ENCODE data around the gene USP31.

Gene USP31

GRCh38 chr16:23187341-23187740, 38.1 kb upstream of the USP31 start:
- H3K4me3 ChIP-seq (ENCODE audit: low read length): no peak overlapping the region
- DNase-seq (ENCODE audit: low read depth): no peak
- no peak for TF ChIP-seq CTCF (IDR thresholded peaks at IDR 0.05; ENCODE audit: insufficient read depth, low read depth, low read length, missing control alignments)

GRCh38 chr16:23186171-23186570, 36.9 kb upstream of the USP31 start:
- no peak for DNase-seq (ENCODE audit: low read depth)
- TF ChIP-seq CTCF (IDR thresholded peaks at IDR 0.05; ENCODE audit: insufficient read depth, low read depth, low read length, missing control alignments): no peak
- no peak overlapping the region for H3K4me3 ChIP-seq (ENCODE audit: low read length)

- no peak for DNase-seq (ENCODE audit: low read depth)
- no peak overlapping the region for H3K4me3 ChIP-seq (ENCODE audit: low read length)
- no peak for TF ChIP-seq CTCF (IDR thresholded peaks at IDR 0.05; ENCODE audit: insufficient read depth, low read depth, low read length, missing control alignments)
These were observed 36.4 kb upstream of the USP31 start for GRCh38 chr16:23185656-23186055.

GRCh38 chr16:23183543-23183862, 34.3 kb upstream of the USP31 start:
- H3K4me3 ChIP-seq (ENCODE audit: low read length): peak overlapping the region; percentile 49
- no peak for TF ChIP-seq CTCF (IDR thresholded peaks at IDR 0.05; ENCODE audit: insufficient read depth, low read depth, low read length, missing control alignments)
- no peak for DNase-seq (ENCODE audit: low read depth)

GRCh38 chr16:23182679-23183542, 33.7 kb upstream of the USP31 start, which contains the start of gene SCNN1G:
Gene SCNN1G (plus strand): TSS chr16:23182745. CDS start chr16:23186272, 3,527 bp downstream.
- peak within 1 kb of the TSS; percentile 49 for H3K4me3 ChIP-seq (ENCODE audit: low read length)
- no peak for DNase-seq (ENCODE audit: low read depth)
- no peak for TF ChIP-seq CTCF (IDR thresholded peaks at IDR 0.05; ENCODE audit: insufficient read depth, low read depth, low read length, missing control alignments)

GRCh38 chr16:23182206-23182678, 33.0 kb upstream of the USP31 start:
- peak; percentile 69 for TF ChIP-seq CTCF (IDR thresholded peaks at IDR 0.05; ENCODE audit: insufficient read depth, low read depth, low read length, missing control alignments)
- H3K4me3 ChIP-seq (ENCODE audit: low read length): peak overlapping the region; percentile 49
- DNase-seq (ENCODE audit: low read depth): peak; percentile 90

GRCh38 chr16:23181506-23181905, 32.3 kb upstream of the USP31 start:
- DNase-seq (ENCODE audit: low read depth): no peak
- H3K4me3 ChIP-seq (ENCODE audit: low read length): no peak overlapping the region
- TF ChIP-seq CTCF (IDR thresholded peaks at IDR 0.05; ENCODE audit: insufficient read depth, low read depth, low read length, missing control alignments): no peak

Measured in epithelial cell of esophagus (primary cell).